Stimulated activated CD4-positive, alpha-beta T cell treated with anti-CD3 and anti-CD28 coated beads, TNF-alpha, amount 100 ng/mL, for 24 hours (primary cell): Measurements from ENCODE around the gene CYP11A1.

Source experiments
- DNase-seq, 3 experiments: peaks; one replicate each; pipeline ENCODE4 v3.0.0-alpha.2; 2020; ENCODE audit warnings: low read depth in 3 of 3

CYP11A1 gene

DNA sequence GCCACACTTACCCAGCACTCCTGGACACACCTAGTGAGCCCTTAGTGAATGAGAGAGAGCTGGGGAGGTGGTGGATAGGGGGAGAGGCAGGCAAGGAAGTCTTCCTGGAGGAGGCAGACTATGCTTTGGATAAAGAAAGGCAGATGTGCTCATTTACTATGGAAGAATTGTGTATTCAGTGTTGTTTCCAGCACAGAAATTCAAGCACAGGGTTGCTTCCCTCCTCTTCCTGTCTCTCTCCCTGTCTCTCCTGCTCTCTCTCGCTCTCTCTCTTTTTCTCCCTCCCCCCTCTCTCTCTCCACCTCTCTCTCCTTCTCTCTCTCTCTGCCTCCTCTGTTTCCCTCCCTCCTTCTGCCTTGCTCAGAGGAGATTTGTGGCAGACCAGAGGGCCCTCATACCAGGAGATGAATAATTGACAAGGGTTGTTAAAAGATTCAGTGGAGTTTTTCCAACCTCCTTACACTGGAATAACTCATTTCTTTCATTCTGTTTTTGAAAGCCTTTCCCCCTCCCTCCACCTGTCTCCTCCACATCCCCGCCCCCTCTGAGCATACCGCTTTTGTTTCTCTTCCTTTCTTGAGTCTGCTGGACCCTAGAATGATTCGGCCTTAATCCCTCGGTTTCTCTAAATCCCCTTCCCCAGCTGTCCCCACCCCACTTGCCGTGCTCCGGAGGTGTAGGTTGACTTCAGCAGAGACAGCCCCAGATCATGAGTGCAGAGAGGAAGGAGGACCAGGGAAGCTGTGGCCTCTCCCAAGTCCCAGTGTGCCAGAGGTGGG is 65.7 kb downstream of the CYP11A1 start:
- DNase-seq: no peak

GRCh38 chr15:74300057-74300795 is 67.2 kb downstream of the CYP11A1 start:
- DNase-seq: no peak

DNA sequence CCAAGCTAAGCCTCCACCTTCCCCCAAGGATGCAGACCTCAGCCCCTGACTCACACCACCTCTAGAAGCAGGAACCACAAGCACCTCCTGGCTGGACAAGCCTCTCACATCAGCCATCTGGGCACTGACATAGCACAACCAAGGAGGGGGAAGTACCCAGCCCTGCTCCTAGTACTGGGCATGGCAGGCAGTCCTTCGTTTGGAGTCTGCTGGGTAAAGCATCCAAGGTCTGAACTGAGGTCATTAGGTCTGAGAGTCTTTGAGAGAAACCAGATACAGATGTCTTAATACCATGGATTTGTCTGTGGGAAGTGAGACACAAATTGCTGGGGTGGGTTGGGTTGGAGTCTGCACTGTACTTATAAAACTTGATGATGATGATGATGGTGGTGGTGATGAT is 69.6 kb downstream of the CYP11A1 start:
- no peak for DNase-seq

DNA sequence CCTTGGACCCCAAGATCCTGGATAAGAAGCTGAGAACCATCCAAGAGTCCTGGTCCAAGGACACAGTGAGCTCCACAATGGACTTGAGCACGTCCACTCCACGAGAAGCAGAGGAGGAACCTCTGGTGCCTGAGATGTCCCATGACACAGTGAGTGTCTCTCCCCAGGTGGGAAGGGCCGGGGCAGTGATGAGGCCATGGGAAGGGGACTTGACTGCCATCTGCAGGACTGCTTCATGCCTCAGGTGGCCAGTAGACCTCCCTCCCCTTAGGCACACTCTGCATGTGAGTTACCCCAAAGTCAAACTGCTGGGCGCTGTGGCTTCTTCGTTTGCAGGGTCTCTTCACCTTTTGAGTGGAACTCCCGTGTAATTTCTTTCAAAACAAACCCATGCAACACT is 71.6 kb downstream of the CYP11A1 start:
- DNase-seq: no peak

GRCh38 chr15:74294010-74294409 is 73.4 kb downstream of the CYP11A1 start:
- no peak for DNase-seq

DNA sequence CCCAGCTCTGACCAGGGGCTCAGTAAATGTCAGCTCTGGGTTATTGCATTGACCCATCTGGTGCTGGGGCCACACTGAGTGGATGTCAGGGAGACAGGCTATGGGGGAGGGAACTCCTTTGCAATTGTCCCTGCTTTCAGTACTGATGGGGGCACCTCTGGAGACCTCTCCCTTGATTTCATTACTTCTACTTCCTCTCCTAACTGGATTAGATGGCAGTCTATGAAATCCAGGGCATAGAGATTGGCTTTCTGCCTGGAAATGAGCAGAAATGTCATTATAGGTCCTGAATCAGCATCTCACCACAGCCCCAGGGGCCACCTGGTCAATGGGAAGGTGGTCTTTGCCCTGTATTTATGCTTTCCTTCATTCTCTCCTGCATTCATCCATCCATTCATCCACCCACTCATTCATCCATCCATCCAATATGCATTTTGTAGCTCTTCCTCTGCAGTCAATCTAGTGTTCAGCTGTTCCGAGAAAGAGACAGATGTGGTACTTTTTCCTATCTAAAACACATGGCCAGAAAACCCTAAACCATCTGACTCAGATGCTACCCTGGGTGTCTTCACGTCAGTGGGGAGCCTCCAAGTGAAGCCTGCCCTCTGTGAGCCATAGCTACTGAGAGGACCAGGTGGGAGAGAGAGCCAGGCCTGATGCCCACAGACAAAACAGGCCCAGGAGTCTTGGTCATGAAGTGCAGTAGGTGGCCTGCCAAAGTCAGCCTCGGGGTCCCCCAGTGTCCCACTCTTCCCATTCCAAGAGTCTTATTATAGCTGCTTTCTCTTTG is 74.2 kb downstream of the CYP11A1 start:
- no peak for DNase-seq

GRCh38 chr15:74291101-74292071 is 76.1 kb downstream of the CYP11A1 start:
- peak; percentile 38 to 75 (median 42) for DNase-seq

DNA sequence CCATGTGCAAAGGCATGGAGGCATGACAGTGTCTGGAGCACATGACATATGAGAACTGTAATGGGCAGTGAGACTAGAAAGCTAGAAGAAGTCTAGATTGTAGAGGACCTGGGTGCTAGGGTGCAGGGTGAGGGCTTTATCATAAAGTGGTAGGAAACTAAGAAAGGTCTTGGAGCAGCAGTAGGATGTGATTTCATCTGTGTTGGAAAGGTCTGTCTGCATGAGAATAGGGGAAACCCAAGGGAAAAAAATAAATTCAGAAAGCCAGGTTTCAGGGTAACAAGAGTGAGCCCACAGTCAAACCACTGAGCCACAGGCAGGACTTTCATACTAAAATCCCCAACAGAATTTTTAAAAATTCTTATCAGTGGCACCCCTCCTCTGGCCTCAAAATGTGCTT is 76.8 kb downstream of the CYP11A1 start:
- DNase-seq: no peak

GRCh38 chr15:74289671-74290070 is 77.8 kb downstream of the CYP11A1 start:
- no peak for DNase-seq
